GM18858 (cell line): Measurements from ENCODE around the gene HTRA3.

Source experiments
- ATAC-seq: cut with Tn5 transposase; IDR thresholded peaks from one replicate; pipeline ENCODE4 v1.9.1; 2021; ENCODE audit not compliant: unreplicated experiment

The HTRA3 gene

DNA sequence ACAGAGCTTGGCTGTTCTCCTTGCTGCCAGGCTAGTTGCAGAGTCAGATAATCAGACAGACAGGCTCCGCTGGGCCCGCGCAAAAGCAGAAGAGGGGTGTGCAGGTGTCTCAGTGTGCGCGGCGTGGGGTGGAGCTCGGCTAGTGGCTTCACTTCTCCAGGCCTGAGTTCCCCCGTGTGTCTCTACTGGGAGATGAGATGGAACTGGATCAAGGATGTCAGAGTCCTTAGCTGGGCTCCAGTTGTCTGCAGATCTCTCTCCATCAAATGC, 21.1 kb downstream of the HTRA3 start:
- ATAC-seq: no peak

- no peak for ATAC-seq
These were observed 21.6 kb downstream of the HTRA3 start for GRCh38 chr4:8291036-8291682.

- ATAC-seq: no peak
These were observed 22.3 kb downstream of the HTRA3 start for GRCh38 chr4:8291701-8292477.

DNA sequence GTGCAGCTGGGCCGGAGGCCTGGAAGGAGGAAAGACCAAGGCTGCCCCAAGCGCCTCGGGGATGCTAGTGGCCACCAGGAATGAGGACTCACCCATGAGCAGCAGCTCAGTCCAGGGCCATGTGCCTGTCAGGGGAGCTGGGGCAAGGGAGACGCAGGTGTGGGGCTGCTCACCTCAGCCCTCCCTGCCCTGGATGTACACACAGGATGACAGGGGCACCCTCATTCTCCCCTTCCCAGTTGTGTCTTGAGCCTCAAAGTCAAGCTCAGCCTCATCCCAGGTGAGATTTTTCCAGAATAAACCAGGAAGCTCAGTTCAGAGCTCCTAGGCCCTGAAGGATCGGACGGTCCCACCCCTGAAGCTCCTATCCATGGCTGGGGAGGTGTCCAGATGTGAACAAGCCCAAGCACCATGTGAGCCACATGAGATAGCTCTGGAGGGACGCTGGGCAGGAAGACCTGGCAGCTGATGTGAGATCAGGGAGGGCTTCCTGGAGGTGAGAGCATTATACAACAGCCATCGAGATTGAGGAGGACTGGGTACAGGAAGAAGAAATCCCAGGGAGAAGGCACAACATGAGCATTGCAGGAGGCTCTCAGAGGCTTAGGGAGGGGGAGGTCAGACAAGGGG, 23.0 kb downstream of the HTRA3 start:
- no peak for ATAC-seq

DNA sequence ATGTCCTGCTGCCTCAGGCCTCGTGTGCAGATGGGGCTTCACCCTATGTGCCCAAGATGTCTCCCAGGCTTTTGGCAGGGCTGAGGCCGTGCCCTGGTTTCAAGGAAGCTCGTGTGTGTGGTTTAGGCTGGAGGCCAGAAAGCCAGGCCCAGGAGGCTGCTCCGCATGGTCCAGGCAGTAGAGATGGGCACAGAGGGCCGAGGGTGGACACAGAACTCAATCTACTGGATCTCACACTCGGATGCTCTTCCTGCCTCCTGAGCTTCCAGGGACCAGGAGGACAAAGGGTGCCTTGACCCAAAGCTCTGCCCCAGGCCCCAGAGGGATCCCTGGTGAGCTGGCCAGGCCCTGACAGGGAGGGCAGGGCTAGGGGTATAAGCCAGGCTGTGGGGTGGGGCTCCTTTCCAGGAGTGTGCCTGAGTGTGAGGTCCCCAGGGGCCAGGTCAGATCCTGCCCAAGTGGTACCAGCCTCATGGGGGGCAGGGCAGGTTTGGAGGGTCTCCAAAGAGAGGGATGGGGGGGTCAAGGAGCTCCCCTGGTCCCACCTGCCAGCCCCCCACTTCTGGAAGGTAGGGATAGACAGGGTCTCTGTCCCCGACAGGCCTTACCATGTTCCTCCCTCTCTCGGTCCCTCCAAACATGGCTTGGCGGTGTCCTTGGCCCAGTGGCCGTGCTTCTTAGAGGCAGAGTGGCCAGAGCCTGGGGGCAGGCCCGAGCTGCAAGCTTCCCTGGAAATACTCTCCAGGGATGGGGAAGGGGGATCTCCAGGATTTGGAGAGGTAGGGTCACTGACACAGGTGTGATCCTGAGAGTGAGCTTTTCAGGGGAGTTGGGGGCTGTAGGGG, 23.8 kb downstream of the HTRA3 start:
- no peak for ATAC-seq

- no peak for ATAC-seq
These were observed 24.5 kb downstream of the HTRA3 start for GRCh38 chr4:8294036-8294435.

DNA sequence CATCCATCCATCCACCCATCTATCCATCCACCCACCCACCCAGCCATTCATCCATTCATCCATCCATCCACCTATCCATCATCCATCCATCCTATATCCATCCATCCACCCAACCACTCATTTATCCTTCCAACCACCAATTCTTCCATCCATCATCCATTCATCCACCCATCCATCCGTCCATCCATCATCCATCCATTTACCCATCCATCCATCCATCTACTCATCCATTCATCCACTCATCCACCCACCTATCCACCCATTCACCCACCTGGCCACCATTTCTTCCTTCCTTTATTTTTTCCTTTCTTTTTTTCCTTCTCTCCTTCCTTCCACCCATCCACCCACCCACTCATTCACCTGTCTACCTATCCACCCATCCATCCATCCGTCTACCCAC, 25.2 kb downstream of the HTRA3 start:
- no peak for ATAC-seq

GRCh38 chr4:8295471-8295870, 25.9 kb downstream of the HTRA3 start:
- ATAC-seq: no peak

- ATAC-seq: no peak
These were observed 26.9 kb downstream of the HTRA3 start for GRCh38 chr4:8296491-8296890.

DNA sequence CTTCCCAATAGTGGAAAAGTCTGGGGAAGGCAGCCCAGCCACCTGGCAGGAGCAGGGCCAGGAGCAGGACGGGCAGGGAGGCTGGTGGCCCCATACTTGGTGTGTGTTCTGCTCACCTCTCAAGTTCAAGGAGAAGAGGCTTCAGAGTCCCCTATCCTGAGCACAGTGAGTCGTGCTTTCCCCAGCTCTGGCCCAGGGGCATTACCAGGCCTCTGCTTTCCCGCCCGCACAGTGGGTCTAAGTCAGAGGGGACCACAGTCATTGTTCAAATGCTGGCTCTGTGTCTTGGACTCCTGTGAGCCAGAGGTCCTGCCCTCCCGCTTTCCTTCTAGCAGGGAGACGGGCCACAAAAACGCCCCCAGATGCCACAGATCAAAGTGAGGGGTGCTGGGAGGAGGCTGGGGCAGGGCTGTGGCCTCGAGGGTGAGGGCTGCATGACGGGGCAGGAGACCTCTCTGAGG, 27.6 kb downstream of the HTRA3 start:
- ATAC-seq: no peak

DNA sequence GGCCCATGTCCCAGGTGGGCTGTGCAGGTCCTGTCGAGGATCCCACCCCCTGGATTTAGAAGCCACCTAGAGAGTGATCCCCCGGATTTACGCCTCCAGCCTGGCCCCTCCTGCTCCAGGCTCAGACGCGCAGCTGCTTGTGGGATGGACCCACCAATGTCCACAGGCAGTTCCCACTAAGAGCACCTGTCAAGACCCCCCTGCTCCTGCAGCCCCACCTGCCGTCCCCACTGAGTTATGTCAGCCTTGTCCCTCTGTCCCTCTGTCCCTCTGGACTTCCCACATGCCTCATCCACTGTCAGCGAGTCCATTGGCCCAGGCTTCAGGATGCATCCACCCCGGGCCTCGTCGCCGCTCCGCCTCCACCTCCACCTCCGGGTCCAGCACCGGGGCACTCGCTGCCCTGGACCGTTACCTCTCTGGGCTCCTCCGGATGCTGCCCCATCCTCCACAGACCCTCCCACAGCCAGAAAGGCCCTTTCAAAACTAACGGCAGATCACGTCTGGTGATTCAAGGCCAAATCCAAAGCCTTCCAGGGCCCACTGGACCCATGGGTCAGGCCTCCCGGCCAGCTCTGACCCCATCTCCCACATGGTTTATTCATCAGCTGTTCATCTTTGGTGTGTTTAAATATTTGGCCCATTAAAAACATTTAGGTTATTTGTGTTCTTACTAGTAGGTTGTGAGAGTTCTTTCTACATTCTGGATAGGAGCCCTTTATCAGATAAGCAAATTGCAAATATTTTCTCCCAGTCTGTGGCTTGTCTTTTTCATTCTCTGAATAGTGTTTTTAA, 28.3 kb downstream of the HTRA3 start:
- no peak for ATAC-seq

DNA sequence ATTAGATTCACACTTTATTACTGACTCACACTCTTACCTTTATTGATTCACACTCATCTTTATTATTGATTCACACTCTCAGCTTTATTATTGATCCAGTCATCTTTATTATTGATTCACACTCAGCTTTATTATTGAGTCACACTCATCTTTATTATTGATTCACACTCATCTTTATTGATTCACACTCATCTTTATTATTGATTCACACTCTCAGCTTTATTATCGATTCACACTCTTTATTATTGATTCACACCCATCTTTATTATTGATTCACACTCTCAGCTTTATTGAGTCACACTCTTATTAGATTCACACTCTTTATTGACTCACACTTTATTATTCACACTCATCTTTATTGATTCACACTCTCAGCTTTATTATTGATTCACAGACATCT, 31.3 kb downstream of the HTRA3 start:
- no peak for ATAC-seq

- ATAC-seq: no peak
These were observed 32.5 kb downstream of the HTRA3 start for GRCh38 chr4:8301851-8302730.

- ATAC-seq: no peak
These were observed 33.5 kb downstream of the HTRA3 start for GRCh38 chr4:8303081-8303480.

DNA sequence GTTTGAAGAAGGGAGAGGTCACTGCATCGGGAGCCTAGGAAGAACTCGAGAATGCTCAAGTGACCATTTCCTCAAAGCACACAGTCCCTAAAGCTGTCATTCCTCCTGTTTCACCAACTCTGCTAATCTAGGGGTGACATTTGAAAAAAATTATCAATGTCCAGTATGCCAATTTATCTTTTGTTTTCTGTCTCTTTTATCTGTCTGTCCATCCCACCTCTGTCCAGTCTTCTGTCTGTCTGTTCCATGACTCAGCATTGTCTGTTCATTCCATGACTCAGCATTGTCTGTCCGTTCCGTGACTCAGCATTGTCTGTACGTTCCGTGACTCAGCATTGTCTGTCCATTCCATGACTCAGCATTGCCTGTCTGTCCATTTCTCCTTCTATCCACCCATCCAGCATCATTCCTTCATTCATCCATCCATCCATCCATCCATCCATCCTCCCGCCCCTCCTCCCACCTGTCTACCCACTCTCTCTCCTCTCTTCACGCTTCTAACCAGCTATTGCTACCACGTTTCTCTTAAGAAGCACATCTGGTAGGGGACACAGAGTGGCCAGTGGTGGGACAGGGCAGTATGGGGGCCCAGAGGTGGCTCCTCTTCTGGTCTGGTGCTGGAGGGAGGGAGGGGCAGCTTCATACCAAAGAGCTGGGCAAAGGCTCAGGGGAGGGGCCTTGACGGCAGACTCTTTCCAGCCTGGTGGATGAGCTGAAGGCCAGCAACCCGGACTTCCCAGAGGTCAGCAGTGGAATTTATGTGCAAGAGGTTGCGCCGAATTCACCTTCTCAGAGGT, 34.1 kb downstream of the HTRA3 start:
- ATAC-seq: no peak

DNA sequence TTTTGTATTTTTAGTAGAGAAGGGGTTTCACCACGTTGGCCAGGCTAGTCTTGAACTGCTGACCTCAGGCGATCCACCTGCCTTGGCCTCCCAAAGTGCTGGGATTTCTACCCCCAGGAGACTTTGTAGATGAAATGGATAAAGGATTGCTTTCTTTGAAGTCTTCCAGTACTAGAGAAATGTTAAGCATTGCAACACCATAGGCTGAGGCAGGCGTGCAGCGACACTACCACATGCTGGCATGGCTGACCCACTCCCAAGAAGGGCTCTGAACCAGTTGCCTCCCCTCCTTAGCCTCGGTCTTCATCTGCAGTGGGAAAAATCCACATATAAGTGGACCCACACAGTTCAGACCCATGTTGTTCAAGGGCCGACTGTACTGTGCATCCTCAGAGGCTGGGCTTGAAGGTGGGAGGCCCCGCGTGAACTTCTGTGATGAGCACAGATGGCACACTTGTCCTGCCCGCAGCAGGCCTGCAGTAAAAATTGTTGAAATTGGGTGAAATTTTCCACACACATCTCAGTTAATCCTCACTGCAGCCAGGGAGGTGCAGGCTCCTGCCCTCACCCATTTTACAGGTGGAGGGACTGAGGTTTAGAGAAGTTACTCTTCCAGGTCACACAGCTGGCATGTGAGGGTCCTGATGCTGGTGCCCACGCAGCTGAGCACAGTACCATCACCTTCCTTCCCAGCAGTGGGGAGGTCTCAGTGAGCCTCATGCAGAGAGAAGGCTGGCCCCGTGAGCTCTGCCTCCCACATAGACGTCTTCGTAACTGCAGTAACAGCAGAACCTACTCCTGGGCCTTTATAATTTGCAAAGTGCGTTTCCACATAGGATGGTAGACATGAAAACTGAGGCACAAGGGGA, 35.5 kb downstream of the HTRA3 start:
- no peak for ATAC-seq

DNA sequence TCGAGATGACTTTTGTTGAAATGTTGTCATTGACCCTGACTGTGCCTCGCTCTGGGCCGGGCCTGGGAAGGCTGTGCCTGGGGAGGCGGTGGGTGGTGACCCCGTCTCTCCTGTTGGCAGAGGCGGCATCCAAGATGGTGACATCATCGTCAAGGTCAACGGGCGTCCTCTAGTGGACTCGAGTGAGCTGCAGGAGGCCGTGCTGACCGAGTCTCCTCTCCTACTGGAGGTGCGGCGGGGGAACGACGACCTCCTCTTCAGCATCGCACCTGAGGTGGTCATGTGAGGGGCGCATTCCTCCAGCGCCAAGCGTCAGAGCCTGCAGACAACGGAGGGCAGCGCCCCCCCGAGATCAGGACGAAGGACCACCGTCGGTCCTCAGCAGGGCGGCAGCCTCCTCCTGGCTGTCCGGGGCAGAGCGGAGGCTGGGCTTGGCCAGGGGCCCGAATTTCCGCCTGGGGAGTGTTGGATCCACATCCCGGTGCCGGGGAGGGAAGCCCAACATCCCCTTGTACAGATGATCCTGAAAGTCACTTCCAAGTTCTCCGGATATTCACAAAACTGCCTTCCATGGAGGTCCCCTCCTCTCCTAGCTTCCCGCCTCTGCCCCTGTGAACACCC, 36.4 kb downstream of the HTRA3 start:
- no peak for ATAC-seq
